K562 (cell line): ENCODE measurements around the gene CFAP410. TPM values are rescaled to one million over a fixed set of nuclear protein-coding genes. Genes with fewer than 3 reads are reported as not detected.
"Not testable (repeated sequence)": the region's sequence is repeated elsewhere in the genome, so short reads cannot be mapped to it uniquely, and the experiment has no call there.

ENCODE experiments used
- ATAC-seq: fragments of 200-7000 bp; cut with Tn5 transposase; 3 replicates; pipeline ENCODE4 v1.9.1; 2020; ENCODE audit warnings: moderate library complexity
- BruUV-seq: library from RNA; stranded (reverse); fragments of 400-500 nt; replicated peaks from 2 replicates; lab custom pipeline; 2021; lab: Mats Ljungman, UMichigan
- CTCF ChIA-PET: fragments of 300-600 bp; formaldehyde crosslinking; extraction: SDS; loops from one replicate; lab custom pipeline; 2021; ENCODE audit warnings: low intra/inter-chr PET ratio; lab: Yijun Ruan, JAX
- POLR2A ChIA-PET: fragments of 300-600, 350-650 bp; sonication (Branson Sonifier 250); formaldehyde crosslinking; extraction: SDS; loops from one replicate; lab custom pipeline; 2021; ENCODE audit warnings: antibody characterized with exemption, inconsistent platforms; lab: Yijun Ruan, JAX
- DNase-seq, 4 experiments: peaks; one replicate each; pipeline versions ENCODE4 v3.0.0 to v3.0.0-alpha.2; 2011 to 2018; ENCODE audit warnings: low spot score in 3 of 4, mixed read lengths in 3 of 4; ENCODE audit errors: extremely low read depth in 1 of 4
- FAIRE-seq: peaks from 2 replicates; lab custom pipeline; 2011; peaks lifted over from hg19 to GRCh38; lab: Jason Lieb, UNC
- H2AFZ ChIP-seq: 2 replicates; pipeline ENCODE4 v1.6.0; 2011; ENCODE audit warnings: low read depth, low read length, control low read depth, inconsistent platforms
- H3K27ac ChIP-seq: fragments of 200-600 bp; 3 replicates; pipeline ENCODE4 v1.8.0; 2011; ENCODE audit warnings: low read depth, mild to moderate bottlenecking, control low read depth, inconsistent platforms, low read length, moderate library complexity, mixed read lengths; ENCODE audit errors: extremely low read depth
- H3K27me3 ChIP-seq, 2 experiments: fragments of 300-600 bp in 1 of 2; 2 replicates in 1 of 2; 3 replicates in 1 of 2; pipeline versions ENCODE4 v1.6.0 to v1.8.0; 2011; ENCODE audit warnings: inconsistent platforms in 2 of 2, low read length in 2 of 2, mild to moderate bottlenecking in 1 of 2, mixed read lengths in 1 of 2, moderate library complexity in 1 of 2; ENCODE audit not compliant: control insufficient read depth in 2 of 2, insufficient read depth in 2 of 2
- H3K36me3 ChIP-seq: fragments of 300-600 bp; 3 replicates; pipeline ENCODE4 v1.8.0; 2011; ENCODE audit warnings: mild to moderate bottlenecking, low read length, inconsistent platforms; ENCODE audit not compliant: control insufficient read depth, insufficient read depth
- H3K4me1 ChIP-seq, 2 experiments: fragments of 200-600 bp in 1 of 2; replicated peaks in 1 of 2; 2 replicates in 1 of 2; 3 replicates in 1 of 2; pipeline versions ENCODE4 v1.5.1 to v1.8.0; 2011; ENCODE audit warnings: inconsistent platforms in 2 of 2, low read length in 2 of 2, mild to moderate bottlenecking in 1 of 2, mixed read lengths in 1 of 2, moderate library complexity in 1 of 2; ENCODE audit not compliant: control insufficient read depth in 2 of 2, insufficient read depth in 2 of 2
- H3K4me2 ChIP-seq: 2 replicates; pipeline ENCODE4 v1.6.1; 2011; ENCODE audit warnings: low read length, control low read depth, inconsistent platforms, mixed read lengths; ENCODE audit not compliant: insufficient read depth
- H3K4me3 ChIP-seq: fragments of 200-600 bp; sonication (generic), shearing (Covaris generic); 2 replicates; pipeline ENCODE4 v1.5.1; 2016; ENCODE audit warnings: control low read depth, inconsistent platforms
- H3K79me2 ChIP-seq: fragments of 200-600 bp; 3 replicates; pipeline ENCODE4 v1.8.0; 2011; ENCODE audit warnings: low read length, inconsistent platforms; ENCODE audit not compliant: control insufficient read depth, insufficient read depth
- H3K9ac ChIP-seq, 2 experiments: 2 replicates each; pipeline versions ENCODE4 v1.6.0 to v1.6.1; 2011; ENCODE audit warnings: low read depth in 2 of 2, low read length in 2 of 2, control low read depth in 1 of 2, inconsistent platforms in 1 of 2, mild to moderate bottlenecking in 1 of 2, mixed read lengths in 1 of 2; ENCODE audit not compliant: insufficient read depth in 1 of 2
- H3K9me1 ChIP-seq: one replicate; pipeline ENCODE4 v1.6.0; 2011; ENCODE audit warnings: inconsistent platforms, mild to moderate bottlenecking, low read length, moderate library complexity; ENCODE audit not compliant: control insufficient read depth, insufficient read depth
- H3K9me3 ChIP-seq: replicated peaks from 2 replicates; pipeline ENCODE4 v1.5.1; 2011; ENCODE audit warnings: low read depth, low read length, inconsistent platforms; ENCODE audit not compliant: control insufficient read depth, insufficient read depth
- H4K20me1 ChIP-seq: replicated peaks from 2 replicates; pipeline ENCODE4 v1.6.1; 2011; ENCODE audit warnings: low read length, inconsistent platforms, mixed read lengths; ENCODE audit not compliant: control insufficient read depth, insufficient read depth
- C11orf30 ChIP-seq: fragments of 450-650 bp; IDR thresholded peaks from 2 replicates; pipeline ENCODE4 v1.6.1; 2016; ENCODE audit warnings: low read depth, mild to moderate bottlenecking
- MAFG ChIP-seq: fragments of 450-650 bp; conservative IDR thresholded peaks from 2 replicates; pipeline ENCODE4 v1.6.1; 2016; ENCODE audit warnings: missing genetic modification characterization, missing compliant biosample characterization
- MAFK ChIP-seq: IDR thresholded peaks from 2 replicates; pipeline ENCODE4 v1.6.1; 2011; ENCODE audit warnings: low read length, improper control_type of control experiment
- MYC ChIP-seq, 2 experiments: fragments of 250-450 bp in 1 of 2; sonication (Bioruptor Pico) in 1 of 2; IDR thresholded peaks; 2 replicates each; pipeline versions ENCODE4 v1.5.1 to v1.6.1; 2012 to 2021; ENCODE audit warnings: low read depth in 2 of 2, borderline replicate concordance in 1 of 2, improper control_type of control experiment in 1 of 2, low read length in 1 of 2, mild to moderate bottlenecking in 1 of 2, moderate library complexity in 1 of 2
- ZNF316 ChIP-seq: fragments of 450-650 bp; IDR thresholded peaks from 2 replicates; pipeline ENCODE4 v1.6.1; 2016
- WGBS: fragments of 100-300 bp; shearing (Covaris generic); methylation state at CpG from one replicate; pipeline ENCODE4 v1.1.6; 2016; ENCODE audit warnings: low coverage, mixed read lengths; ENCODE audit not compliant: insufficient coverage; ENCODE audit errors: missing lambda C conversion rate; 5-methylcytosine and 5-hydroxymethylcytosine counted together
- in situ Hi-C: fragments of 300-500 bp; cut with MboI; formaldehyde crosslinking; loops from 4 replicates; pipeline ENCODE4 v1.15.0; 2018; ENCODE audit warnings: inconsistent platforms, mixed read lengths
- intact Hi-C: fragments of 100-400 bp; cut with micrococcal nuclease; formaldehyde crosslinking; loops from 2 replicates; pipeline ENCODE4 v1.14.2; 2022
- polyA plus RNA-seq, 8 experiments: library from polyadenylated mRNA; depleted of rRNA in 4 of 8; stranded (reverse) in 5 of 8; unstranded in 3 of 8; fragments of >200 nt; fragmentation: Nextera tagmentation in 2 of 8; fragmentation: Illumina TruSeq in 1 of 8; extraction: Ambion mirVana in 2 of 8; extraction: Trizol in 1 of 8; gene quantifications; 2 replicates each; pipeline versions ENCODE4 v1.2.1 to v1.2.3, GENCODE V29; 2011 to 2014; ENCODE audit warnings: inconsistent platforms in 1 of 8, missing spikeins in 1 of 8
- total RNA-seq, 7 experiments: library from RNA; depleted of rRNA in 6 of 7; stranded (reverse); fragments of >200 nt in 6 of 7; fragmentation: Illumina TruSeq in 2 of 7; extraction: Trizol in 2 of 7; gene quantifications; 2 replicates each; pipeline versions ENCODE4 v1.2.1 to v1.2.3, GENCODE V29; 2011 to 2021; ENCODE audit warnings: low replicate concordance in 1 of 7
- TF ChIP-seq, protein P1 (sequence below): sonication (generic); formaldehyde crosslinking; IDR thresholded peaks from 2 replicates; pipeline ENCODE4 v1.8.0; 2022; ENCODE audit warnings: mild to moderate bottlenecking, missing genetic modification reagents

Gene CFAP410
- total and polyA plus RNA-seq, 9 of the 15 experiments (the other 6 are each of a cell fraction or from before 2014, with no cell fraction given): 0.07 to 17.3 (median 2.3) TPM

DNA sequence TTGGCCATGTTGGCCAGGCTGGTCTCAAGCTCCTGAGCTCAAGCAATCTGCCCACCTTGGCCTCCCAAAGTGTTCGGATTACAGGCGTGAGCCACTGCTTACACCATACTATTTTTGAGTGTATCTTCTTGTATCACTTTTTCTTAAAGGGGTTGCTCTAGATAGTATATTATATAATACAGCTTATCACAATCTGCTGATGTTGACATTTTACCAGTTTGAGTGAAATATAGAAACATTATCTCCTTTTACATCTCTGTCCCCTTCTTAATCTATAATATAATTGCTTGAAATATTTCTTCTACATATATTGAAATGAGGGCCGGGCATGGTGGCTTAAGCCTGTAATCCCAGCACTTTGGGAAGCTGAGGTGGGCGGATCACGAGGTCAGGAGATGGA, 22.7 kb upstream of the CFAP410 start:
- POLR2A ChIA-PET, H3K9me3 ChIP-seq, H3K9me1 ChIP-seq, intact Hi-C loops, H2AFZ ChIP-seq, H3K36me3 ChIP-seq, FAIRE-seq, in situ Hi-C loops, H3K27ac ChIP-seq, BruUV-seq, DNase-seq, CTCF ChIA-PET, H4K20me1 ChIP-seq, H3K79me2 ChIP-seq, ATAC-seq, H3K4me3 ChIP-seq, H3K9ac ChIP-seq, H3K4me2 ChIP-seq: not testable (repeated sequence)
- peaks cover 0 to 10% of the 10 kb centered on the region in 2 experiments; a peak in 1 of 5 replicates for H3K4me1 ChIP-seq
- TF ChIP-seq C11orf30 (peak; percentile 52; the same call in 1 of the 2 replicates), MAFK (peak; percentile 14; the same call in 1 of the 2 replicates), MAFG (tag) (peak; percentile 20; the same call in 1 of the 2 replicates), ZNF316 (peak; percentile 77)
- 4% methylated on average over 5 of the region's 5 CpGs for WGBS
- H3K27me3 ChIP-seq: peaks cover 40 to 75% of the 10 kb centered on the region in 2 experiments; a peak in 4 of 5 replicates

- Histone ChIP-seq H3K4me1 (0 out of 5 replicates have a peak, but pooled peaks cover 0 to 3% of the 10 kb centered on the region in 2 experiments), H3K4me3 (no peak overlapping the region), H3K36me3 (no peaks in the 10 kb centered on the region), H3K27me3 (peaks cover 32 to 73% of the 10 kb centered on the region in 2 experiments), H3K27ac (no peak overlapping the region), H2AFZ (no peak overlapping the region), H3K4me2 (no peak overlapping the region)
- ChIA-PET POLR2A (interaction anchor here (0.9 to 1.2 kb wide), 2 partner anchors 13 to 124 kb away, joined by 3 to 4 read pairs; no protein-coding TSS in a partner anchor), CTCF (no interaction called here)
- in situ Hi-C loops: no loop called here
- ATAC-seq: 0 out of 3 replicates have a peak, but pooled peaks have one; percentile 23
- no peak for TF ChIP-seq MYC (IDR thresholded peaks at IDR 0.05; ENCODE audit: low read depth, low read length)
- no peak for TF ChIP-seq MYC (CRISPR knock-in tag; IDR thresholded peaks at IDR 0.05; ENCODE audit: borderline replicate concordance, low read depth)
- TF ChIP-seq, protein P1, sequence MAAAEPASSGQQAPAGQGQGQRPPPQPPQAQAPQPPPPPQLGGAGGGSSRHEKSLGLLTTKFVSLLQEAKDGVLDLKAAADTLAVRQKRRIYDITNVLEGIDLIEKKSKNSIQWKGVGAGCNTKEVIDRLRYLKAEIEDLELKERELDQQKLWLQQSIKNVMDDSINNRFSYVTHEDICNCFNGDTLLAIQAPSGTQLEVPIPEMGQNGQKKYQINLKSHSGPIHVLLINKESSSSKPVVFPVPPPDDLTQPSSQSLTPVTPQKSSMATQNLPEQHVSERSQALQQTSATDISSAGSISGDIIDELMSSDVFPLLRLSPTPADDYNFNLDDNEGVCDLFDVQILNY (CRISPR knock-in tag): no peak
- TF ChIP-seq, all 486 proteins: peak for 0
- FAIRE-seq (no peak), DNase-seq (no peak)
- no TSS peak for BruUV-seq
- Histone ChIP-seq H3K9me3 (peaks cover 1% of the 10 kb centered on the region; the same call in 1 of the 2 replicates), H3K9ac (no peak overlapping the region), H3K79me2 (no peaks in the 10 kb centered on the region), H3K9me1 (no peaks in the 10 kb centered on the region), H4K20me1 (no peaks in the 10 kb centered on the region)
- intact Hi-C loops: no loop called here
- 3% methylated on average over 8 of the region's 8 CpGs for WGBS
Measured at GRCh38 chr21:44360159-44360558, 21.0 kb upstream of the CFAP410 start.
